ENCODE results near the gene ZNF716. TPM values are rescaled to one million over a fixed set of nuclear protein-coding genes. Genes with fewer than 3 reads are reported as not detected.
"Not testable (repeated sequence)": the region's sequence is repeated elsewhere in the genome, so short reads cannot be mapped to it uniquely, and the experiment has no call there.

Gene ZNF716
- polyA plus RNA-seq, 4 donors: 0.03 to 0.09 (median 0.06) TPM; not detected in 1

- no peak for DNase-seq (ENCODE audit: low read depth in 4 of 4, low spot score in 3 of 4)
These were observed 23.9 kb upstream of the ZNF716 start for GRCh38 chr7:57425969-57426628.

- DNase-seq (ENCODE audit: low read depth in 4 of 4, low spot score in 3 of 4): no peak
These were observed 23.4 kb upstream of the ZNF716 start for GRCh38 chr7:57426629-57427003.

- no peak for DNase-seq (ENCODE audit: low read depth in 4 of 4, low spot score in 3 of 4)
These were observed 22.8 kb upstream of the ZNF716 start for GRCh38 chr7:57427146-57427545.

GRCh38 chr7:57427594-57427993, 22.4 kb upstream of the ZNF716 start:
- DNase-seq (ENCODE audit: low read depth in 4 of 4, low spot score in 3 of 4): no peak

GRCh38 chr7:57432583-57432982, 17.4 kb upstream of the ZNF716 start:
- no peak for DNase-seq (ENCODE audit: low read depth in 4 of 4, low spot score in 3 of 4)

GRCh38 chr7:57437581-57437980, 12.4 kb upstream of the ZNF716 start:
- DNase-seq (ENCODE audit: low read depth in 4 of 4, low spot score in 3 of 4): no peak

GRCh38 chr7:57438244-57438643, 11.7 kb upstream of the ZNF716 start:
- DNase-seq (ENCODE audit: low read depth in 4 of 4, low spot score in 3 of 4): no peak

- DNase-seq (ENCODE audit: low read depth in 4 of 4, low spot score in 3 of 4): no peak
These were observed 6.4 kb upstream of the ZNF716 start for GRCh38 chr7:57443567-57443966.

GRCh38 chr7:57469186-57469828, 19.3 kb downstream of the ZNF716 start:
- not testable (repeated sequence) for DNase-seq (ENCODE audit: low read depth in 4 of 4, low spot score in 3 of 4)

GRCh38 chr7:57480304-57480703, 30.3 kb downstream of the ZNF716 start:
- DNase-seq (ENCODE audit: low read depth in 4 of 4, low spot score in 3 of 4): not testable (repeated sequence)

GRCh38 chr7:57485022-57485421, 35.0 kb downstream of the ZNF716 start:
- not testable (repeated sequence) for DNase-seq (ENCODE audit: low read depth in 4 of 4, low spot score in 3 of 4)

- no peak for DNase-seq (ENCODE audit: low read depth in 4 of 4, low spot score in 3 of 4)
These were observed 38.0 kb downstream of the ZNF716 start for GRCh38 chr7:57487957-57488356.

GRCh38 chr7:57495111-57495510, 45.1 kb downstream of the ZNF716 start:
- DNase-seq (ENCODE audit: low read depth in 4 of 4, low spot score in 3 of 4): not testable (repeated sequence)

- no peak for DNase-seq (ENCODE audit: low read depth in 4 of 4, low spot score in 3 of 4)
These were observed 46.4 kb downstream of the ZNF716 start for GRCh38 chr7:57496395-57496794.

GRCh38 chr7:57505176-57505575, 55.2 kb downstream of the ZNF716 start:
- no peak for DNase-seq (ENCODE audit: low read depth in 4 of 4, low spot score in 3 of 4)

All from right renal pelvis (tissue), 4 donors.